HuH-7 (cell line): ENCODE results near the gene SSTR4.

Experiments
- DNase-seq: peaks from one replicate; pipeline ENCODE4 v3.0.0; 2011; ENCODE audit warnings: low spot score

SSTR4 gene

DNA sequence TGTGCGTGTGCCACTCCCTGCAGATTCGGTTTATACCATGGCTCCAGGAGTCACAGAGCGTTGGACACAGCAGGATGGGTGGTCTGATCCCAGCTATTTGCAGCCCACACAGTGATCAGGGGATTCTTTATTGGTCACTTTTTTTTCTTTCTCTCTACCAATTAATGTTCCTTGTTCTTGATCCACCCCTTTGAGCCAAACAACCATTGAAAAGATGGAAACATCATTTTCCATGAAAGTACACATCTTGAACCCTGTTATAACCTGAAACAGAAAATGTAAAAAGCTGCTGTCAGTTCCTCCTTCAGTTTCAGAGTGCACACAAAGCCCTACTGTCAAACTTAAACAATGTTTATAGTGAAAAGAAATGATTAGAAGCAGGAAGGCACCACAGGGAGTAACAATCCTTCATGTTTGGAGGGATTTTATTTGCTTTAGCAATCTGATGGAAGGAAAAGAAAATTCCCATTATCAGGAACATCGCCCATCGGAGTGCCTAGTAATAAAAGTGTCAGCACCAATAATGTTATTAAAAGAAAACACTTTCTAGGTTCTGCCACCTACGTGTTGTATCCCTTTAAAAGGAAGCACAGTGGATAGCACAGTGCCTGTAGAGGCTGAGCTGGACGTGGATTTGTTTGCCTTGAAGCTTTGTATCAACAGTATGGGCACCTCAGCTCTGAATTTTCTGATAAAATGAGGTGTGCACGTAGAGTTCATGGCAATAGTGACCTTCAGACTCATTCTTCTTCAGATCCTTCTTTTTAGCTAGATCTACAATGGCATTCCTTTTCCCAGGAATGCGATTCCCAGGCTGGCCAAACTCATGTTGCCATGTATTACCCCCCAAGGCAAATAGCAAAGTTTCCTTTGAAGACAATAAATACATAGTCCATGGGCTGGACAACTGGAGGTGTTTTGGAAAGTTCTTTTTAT is 30.4 kb downstream of the SSTR4 start:
- DNase-seq, result no peak

DNA sequence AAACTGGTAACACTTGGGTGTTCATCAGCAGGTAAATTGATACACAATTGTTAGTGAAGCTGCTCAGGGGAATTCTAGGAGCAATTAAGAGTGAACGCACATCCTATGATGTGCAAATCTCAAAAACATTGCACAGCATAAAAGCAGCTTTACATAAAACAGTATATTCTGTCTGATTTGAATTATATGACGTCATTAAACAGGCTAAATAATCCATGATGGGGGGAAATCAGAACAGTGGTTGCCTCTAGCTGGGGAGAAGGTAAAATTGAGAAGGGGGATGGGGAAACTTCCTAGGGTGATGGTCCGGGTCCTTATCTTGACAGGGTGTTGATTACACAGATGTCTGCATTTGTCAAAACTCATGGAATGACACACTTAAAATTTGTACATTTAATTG is 31.7 kb downstream of the SSTR4 start:
- DNase-seq, result no peak

DNA sequence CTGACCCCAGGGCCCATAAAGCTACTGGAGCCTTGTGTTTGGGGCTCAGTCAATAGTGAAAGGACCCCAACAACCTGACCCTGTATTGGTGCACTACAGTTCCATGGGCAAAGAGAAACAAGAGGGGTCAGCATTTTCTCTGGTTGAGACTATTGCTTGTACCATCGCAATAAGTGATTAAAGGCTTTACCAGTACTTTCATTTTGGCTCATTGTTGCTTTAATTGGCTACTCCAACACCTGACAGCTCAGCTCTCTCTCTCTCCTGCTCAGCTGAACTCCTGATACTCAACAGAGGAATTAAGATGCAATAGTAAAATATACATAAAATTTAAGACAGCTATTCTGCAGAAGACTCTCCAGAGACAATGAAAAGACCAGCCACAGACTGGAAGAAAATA is 33.2 kb downstream of the SSTR4 start:
- no peak for DNase-seq

DNA sequence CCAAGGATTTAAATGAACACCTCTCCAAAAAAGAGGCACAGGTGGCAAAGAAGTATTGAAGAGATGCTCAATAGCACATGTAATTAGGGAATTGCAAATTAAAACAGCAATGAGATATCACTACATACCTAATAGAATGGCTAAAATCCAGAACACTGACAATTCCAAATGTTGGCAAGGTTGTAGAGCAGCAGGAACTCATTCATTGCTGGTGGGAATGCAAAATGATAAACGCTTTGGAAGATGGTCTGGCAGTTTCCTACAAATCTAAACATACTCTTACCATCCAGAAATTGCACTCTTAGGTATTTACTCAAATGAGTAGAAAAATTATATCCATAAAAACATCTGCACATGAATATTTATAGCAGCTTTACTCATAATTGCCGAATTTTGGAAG is 34.0 kb downstream of the SSTR4 start:
- DNase-seq, result no peak

DNA sequence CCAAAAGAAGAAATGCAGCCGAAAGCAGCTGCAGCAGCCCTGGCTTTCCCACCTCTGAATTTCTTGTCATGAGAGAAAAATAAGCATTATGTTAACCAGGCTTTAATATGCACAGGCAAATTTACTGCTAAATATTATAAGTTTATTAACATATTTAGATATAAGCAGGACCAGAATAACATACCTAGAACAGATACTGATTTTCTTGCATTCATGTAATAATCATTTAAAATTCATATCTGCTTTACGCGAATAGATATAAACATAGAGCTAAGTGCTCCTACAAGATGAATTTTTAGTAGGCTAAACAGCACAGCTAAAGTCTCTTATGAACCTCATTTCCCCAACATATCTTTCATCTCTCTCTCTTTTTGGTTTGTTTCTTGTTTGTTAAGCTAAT is 36.3 kb downstream of the SSTR4 start:
- DNase-seq, result no peak

DNA sequence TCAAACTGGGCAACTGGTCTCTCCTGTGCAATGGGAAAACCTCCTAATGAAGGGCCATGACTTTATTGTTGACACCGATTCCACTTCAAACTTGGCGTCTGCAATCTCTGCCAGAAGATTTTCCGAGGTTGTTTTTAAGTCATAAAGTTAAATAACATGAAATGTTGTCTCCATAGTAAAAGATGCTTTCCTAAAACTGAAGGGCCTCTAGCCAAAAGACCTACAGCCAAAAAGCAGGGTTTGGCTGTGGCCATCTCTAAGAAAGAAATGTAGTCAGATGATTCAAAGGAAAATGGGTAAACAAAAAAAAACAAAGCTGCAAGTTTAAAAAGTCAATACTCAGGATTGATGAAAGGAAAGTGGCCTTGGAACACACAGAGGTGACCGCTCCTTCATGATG is 36.9 kb downstream of the SSTR4 start:
- no peak for DNase-seq

DNA sequence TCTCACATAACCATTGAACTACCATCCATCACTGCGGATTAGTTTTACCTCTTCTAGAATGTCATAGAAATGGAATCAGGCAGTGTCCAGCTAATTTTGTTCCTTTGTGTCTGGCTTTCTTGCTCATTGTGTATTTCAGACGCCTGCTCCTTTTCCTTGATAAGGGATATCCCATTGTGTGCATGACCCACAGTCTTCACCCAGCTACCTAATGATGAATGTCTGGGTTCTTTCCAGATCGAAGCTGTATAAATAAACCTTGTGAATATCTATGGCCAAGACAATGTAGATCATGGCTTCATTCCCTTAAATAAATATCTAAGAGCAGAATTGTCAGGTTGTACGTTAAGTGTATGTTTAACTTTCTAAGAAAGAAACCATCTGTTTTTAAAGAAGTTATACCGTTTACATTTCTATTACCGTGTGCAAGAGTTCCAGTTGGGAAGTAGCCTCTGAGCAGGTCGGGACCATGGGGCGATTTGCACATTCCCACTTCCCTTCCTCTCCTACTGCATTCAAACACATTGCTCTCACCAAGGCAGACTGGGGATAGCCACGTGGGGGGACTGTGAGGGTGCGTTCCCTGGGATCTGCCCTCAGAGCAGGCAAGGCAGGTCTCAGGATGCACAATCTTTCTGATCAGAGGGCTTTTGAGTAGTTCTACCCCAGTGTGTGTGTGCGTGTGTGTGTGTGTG is 37.9 kb downstream of the SSTR4 start:
- DNase-seq, result no peak

DNA sequence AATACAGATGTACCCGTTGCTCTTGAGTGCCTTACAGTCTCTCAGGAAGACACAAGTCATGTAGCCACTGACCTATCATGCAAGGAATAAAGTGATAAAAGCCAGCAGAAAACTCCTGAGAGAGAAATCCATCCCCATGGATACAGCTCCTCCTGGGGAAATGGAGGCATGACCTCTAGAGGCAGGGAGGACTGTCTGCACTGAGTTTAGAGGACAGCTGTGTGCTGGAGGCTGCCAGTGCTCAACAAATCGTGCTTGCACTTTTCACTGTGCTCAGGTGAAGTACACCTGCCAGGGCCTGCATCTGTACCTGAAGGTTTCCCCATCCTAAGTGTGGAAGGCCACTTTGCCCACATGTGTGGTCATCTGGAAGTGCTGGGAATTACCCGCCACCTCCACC is 38.9 kb downstream of the SSTR4 start:
- DNase-seq, result no peak

DNA sequence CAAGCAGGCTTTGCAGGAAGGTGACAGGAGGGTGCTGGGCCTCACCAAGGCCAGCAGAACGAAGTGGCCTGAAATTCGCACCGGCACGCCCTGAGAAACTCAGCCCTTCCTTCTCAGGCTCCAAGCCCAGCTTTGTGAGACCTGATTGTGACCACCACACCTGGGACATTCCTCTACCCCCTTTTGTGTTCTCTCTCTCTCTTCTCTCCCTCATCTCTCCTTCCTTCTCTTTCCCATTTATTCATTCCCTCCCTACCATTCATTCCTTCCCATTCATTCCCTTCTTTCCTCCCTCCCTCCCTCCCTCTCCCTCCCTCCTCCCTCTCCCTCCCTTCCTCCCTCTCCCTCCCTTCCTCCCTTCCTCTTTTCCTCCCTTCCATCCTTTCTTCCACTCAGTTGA is 42.2 kb downstream of the SSTR4 start:
- DNase-seq, result no peak

DNA sequence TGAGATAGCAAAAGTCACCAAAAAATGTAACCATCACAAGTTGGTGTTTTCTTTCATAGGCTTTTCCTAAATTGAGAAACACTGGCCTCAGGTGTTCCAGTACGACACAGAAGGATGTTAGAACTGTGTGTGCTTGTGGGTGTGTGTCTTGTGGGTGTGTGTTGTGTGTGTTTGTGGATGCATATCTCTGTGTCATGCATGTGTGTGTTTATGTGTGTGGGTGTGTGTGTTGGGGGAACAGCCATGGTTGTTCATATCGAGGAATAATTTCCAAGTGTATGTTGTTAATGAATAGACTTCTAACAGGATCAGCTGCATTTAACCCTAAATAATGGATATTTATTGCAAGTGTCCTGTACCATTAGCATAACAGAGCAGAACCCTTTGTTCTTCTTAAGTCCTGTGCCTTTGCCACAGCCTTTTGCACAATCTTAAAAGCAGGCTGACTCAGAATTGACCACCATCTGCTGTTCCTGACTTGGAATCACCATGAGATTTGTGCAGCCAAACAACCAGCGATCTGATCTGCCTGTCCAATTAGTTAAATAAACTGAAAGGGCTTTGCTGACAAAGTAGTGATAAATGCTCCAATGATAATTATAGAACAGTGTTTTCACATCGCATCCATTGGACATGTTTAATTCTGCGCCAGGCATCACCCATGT is 43.4 kb downstream of the SSTR4 start:
- DNase-seq, result no peak

DNA sequence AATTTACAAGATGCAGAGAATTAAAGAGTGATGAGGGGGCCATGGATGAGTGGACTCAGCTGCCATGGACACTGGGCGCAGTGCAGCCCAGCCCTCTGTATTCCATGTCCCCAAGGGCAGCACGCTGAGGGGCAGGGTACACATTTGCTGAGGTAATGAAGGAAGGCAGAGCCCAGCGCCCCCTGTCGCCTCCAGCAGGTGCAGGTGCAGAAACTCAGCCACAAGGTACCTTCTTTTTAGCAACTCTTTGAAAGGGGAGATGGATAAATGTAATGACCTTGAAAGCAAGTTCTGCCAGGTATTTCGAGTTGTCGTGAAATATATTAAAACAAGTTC is 43.9 kb downstream of the SSTR4 start:
- peak; percentile 52 for DNase-seq

DNA sequence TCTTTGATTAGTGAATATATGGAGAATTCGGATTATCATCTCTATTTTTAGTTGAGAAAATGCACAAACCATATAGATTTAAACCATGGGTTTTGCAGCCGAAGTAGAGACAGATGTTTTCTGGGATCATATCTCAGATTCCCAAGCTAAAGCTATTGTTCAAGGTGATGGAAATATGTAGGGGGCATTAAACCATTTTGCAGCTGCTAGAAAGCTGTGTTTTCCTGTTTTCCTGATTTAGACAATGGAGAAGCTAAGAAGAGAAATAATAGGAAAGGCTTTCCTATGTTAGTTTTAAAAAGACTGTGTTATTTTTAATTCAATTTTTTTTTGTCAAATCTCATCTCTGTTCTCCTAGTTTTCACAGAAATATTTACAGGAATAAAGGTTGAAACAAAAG is 44.8 kb downstream of the SSTR4 start:
- no peak for DNase-seq

DNA sequence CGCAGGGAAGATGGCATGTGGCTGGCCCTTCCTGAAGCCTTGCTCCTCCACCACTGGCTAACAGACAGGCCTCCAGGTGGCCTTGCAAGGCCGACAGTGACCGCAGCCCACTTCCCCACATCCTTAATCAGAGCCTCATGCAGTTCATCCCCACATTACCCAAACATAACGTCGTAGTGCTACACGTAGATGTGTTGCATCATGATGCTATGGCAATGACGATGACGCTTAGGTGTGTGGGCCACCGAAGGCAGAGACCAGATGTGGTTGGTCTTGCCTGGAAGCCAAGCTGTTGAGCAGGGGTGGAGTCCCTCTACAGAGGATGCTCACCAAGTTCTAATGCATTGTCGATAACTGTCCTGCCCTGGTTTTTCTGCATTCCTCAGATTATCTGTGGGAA is 45.4 kb downstream of the SSTR4 start:
- no peak for DNase-seq

DNA sequence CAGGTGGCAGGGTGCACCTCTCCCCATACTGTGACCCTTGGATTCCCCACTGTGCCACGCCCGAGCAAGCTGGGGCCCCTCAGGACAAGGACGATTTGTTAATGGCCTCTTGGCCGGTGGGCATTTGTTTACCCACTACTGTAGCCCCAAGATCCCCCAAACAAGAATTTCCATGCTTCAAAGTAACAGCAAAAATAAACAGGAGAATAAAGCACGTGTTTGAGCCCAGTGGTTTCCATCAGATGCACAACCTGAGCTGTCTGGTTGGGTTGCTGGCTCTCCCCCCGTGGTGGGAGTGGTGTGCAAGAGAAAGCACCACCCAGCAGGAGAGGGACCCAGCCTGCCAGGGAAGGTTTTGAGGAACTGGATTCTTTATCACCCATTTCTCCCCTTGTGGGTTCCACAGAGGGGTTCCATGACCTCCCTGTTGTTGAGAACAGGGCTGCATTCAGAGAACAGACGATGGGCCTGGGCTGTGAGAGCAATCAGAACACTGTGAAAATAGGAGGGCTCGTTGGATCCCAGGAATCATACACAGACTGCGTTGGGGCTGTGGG is 46.2 kb downstream of the SSTR4 start:
- DNase-seq, result no peak

DNA sequence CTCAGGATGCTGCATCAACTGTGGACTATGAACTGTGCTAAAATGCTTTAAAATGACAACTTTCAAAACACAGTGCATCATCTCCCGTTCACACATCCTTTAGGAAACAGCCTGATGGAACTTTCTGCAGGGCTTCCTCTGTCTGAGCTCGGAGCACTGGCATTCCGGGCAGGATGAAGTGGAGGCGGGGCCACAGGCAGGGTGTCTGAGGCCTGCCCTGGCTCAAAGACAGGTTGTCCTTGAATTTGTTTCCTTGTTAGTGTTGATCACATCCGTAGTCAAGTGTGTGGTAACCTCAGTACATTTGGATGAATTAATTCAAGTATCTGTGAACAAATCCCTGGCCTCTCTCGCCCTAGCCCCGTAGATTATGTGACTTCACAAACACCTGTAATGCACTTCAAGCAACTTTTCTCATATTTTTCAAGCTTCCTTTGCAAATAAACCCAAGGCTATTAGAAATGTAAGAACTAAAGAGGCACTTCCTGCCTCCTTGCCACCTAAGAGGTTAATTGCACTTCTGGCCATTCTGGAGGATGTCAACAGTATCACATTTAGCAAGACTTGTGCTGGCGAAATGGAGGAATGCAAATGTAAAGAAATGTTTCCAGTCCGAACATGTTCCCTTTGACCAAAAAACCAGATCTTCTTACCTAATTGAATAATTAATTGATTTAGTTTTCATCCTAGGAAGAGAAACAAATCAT is 47.9 kb downstream of the SSTR4 start:
- no peak for DNase-seq

DNA sequence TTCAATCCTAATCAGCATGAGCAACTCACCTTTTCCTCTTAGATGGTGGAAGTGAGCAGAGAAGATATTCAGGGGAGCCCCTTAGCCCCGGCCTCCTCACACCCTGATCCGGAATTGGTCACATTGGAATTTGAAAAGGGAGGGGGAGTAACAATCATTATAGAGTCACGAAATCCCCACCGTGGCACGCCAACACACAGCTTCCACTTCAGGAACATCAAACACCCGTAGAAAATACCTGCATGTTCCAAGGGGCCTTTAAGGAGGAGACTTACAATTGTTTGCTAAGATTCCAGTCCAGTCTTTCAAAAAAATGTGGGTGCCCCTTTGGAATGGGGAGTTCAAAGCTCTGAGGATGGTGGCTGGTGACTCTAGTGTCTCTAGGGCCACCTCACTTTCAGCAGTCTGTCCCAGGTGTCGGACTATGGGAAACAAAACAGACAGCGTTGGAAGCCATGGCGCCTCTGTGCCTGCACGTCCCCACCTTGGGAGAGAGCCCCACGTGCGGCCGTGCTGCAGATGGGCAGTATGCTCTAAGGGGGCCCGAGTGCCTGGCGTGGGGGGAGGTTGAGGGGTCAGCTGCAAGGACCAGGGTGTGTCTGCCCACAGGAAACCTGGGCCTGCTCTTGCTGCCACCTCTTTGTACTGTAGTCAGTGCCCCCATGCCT is 48.6 kb downstream of the SSTR4 start:
- DNase-seq, result no peak

DNA sequence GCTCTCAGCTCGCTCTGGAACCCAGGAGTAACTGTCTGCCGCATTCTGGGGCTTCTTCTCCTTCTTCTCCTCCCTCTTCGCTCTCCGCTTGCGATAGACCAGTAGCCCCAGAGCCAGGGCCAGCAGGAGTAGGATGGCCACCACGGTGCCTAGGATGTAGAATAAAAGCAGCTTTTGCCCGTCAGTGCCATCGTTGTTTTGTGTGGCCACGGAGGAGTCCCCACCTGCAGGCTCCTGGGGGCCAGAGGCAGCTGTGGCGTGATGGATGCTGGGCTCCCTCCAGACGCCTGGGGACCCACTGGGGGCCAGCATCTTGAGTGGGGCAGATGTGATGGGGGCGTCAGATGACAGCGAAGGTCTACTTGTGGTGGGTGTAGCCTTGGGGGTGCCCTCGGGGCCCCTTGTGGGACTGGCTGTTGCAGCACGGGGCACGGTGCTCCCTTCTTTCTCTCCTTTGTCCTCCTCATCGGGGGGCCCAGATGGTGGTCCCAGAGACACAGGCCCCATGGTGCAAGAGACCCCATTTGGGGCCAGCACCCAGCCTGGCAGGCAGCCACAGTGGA is 49.3 kb downstream of the SSTR4 start:
- DNase-seq, result no peak

DNA sequence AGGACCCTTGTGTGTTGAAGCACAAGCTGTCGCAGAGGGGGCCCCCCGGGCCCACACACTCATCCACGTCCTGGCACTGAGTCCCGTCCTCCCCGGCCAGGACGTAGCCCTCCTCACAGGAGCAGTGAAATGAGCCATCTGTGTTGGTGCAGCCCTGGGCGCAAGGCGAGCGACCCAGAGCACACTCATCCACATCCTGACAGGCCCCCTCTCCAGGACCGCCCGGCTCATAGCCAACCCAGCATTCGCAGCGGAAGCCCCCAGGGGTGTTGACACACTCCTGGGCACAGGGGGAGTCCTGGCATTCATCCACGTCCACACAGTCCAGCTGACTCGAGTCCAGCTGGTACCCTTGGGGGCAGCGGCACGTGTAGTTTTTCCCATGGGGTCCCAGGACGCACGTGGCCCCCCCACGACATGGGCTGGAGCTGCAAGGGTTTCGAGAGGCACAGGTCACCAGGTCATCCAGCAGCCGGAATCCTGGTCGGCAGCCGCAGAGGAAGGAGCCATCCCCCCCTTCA is 49.8 kb downstream of the SSTR4 start:
- DNase-seq, result no peak

DNA sequence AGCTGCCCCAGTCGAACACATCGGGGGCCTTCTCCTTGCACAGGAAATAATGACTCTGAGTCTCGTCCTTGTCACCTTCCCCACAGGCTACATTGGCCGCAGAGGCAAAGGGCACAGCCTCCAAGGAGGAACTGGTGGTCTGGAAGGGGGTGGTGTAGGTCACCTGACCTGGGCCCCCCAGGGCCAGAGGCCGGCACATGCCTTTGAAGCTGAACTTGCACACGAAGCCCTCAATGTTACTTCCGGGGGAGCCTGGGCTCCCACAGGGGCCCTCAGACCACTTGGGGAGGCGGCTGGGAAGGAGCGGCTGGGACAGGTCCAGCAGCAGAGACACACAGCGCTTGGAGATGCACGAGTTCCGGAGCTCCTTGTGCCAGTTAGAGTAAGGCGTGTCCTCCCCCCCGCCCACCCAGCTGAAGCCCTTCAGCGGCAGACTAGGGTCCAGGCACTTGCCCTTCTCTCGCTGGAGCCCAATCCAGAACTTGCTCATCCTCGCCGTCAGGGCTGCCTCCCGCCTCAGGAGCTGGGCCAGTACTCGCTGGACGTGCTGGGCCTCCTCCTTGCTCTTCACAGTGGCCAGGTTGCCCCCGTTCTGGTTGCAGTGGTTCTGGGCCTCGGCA is 50.4 kb downstream of the SSTR4 start:
- no peak for DNase-seq

DNA sequence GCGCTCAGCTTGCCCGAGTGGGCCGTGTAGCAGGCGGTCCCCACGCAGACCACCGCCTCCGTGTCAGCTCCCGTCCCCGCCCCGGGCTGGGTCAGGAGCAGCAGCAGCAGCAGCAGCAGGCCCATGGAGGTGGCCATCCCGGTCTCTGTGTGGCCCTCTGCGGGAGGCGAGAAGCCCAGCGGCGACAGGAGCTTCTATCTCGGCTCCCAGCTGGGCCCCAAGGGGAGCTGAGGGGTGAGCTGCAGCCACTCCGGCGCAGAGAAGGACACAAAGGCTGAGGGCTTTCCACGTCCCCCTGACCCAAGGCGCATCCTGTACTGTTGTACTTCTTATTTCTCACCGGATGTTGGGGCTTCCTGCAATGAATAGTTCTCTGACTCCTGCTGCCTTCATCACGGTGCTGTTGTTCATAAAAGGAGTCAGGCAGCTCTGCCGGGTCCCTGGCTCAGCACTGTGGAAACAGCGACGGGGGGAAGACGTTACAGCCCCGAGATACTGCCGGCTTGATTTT is 51.0 kb downstream of the SSTR4 start, which contains the start of gene CD93:
CD93 (minus strand) TSS at position 269 of the 511 bp plus-strand sequence; CDS start at position 137, 132 bp downstream.
- DNase-seq, result no peak
